ENCODE measurements around the gene PTRH1. TPM values are rescaled to one million over a fixed set of nuclear protein-coding genes. Genes with fewer than 3 reads are reported as not detected.

PTRH1 gene
- total and polyA plus RNA-seq, 2 of the 13 experiments (the other 11 are each of a cell fraction or from before 2014, with no cell fraction given), result 4.0 to 10.4 TPM

DNA sequence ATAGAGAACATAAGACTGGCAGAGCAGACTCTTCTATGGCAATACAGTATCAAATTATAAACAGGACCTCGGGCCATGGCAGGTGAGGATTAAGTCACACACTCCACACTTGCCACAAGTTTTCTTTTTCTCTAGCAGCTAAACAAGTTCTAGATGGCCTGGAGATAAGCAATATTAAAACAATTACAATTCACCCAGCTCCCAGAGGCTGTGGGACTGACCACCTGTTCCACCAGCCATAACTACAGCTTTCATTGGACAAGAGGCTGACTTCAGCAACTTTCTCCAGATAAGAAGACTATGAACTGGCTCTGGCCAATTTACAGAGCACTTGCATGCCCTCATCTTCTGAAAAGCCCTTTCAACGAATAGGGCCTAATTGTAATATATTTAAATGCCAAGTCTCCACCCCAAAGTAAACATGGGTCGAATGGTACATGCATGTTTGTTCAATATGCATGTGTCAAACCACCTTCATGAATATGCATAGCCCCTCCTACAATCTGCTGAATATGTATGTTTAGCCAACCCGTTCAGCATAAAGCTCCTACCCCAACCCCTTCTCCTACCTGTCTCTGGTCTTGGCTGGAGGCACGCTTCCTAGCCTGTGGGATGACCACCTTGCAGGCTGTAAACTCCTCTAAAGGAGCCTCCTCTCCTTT, 14.7 kb downstream of the PTRH1 start:
- POLR2A ChIA-PET, result no interaction called here
- ATAC-seq, result no peak
- WGBS (ENCODE audit: low lambda C conversion rate), result 21% methylated on average over 5 of the region's 5 CpGs

DNA sequence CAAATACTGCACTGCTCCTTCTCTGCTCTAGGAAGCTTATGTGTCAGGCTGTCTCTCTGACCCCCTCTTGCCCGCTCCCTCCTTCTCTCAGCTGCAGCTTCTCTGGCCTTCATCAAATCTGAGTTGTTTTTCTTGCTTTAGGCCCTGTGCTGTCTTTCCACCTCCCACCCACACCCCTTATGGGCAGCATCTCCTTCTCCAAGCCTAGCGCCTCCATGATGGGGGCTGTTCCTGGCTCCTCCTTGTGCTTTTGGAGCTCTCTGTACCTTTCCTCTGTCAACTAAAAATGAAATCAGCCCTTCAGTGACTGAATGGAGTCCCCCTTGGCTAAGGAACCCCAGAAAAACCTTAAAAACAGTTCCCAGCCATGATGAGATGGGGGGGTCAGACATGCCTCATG, 15.3 kb downstream of the PTRH1 start:
- H3K36me3 ChIP-seq (replicated peaks in 1 of 2; ENCODE audit: control insufficient read depth in 1 of 2, insufficient read depth in 2 of 2, low read length in 2 of 2), result no peaks in the 10 kb centered on the region
- ATAC-seq (no peak), FAIRE-seq (no peak), DNase-seq (ENCODE audit: low spot score) (no peak)
- H3K4me2 ChIP-seq (ENCODE audit: low read depth, low read length), result no peak overlapping the region
- H3K9ac ChIP-seq (ENCODE audit: insufficient read depth, low read depth, low read length), result no peak overlapping the region
- in situ Hi-C loops (cut with HindIII; ENCODE audit: extremely low pct_ligation_motif_present, low pct_unique_long_range_greater_than_20kb) (no loop called here), intact Hi-C loops (cut with micrococcal nuclease; ENCODE audit: unreplicated experiment) (no loop called here)
- CTCF ChIA-PET (ENCODE audit: low intra/inter-chr PET ratio, low total read pairs), result no interaction called here
- H3K4me3 ChIP-seq (replicated peaks in 1 of 3; ENCODE audit: insufficient read depth in 1 of 3, low read depth in 2 of 3, low read length in 3 of 3), result no peak overlapping the region
- no peak overlapping the region for H2AFZ ChIP-seq (ENCODE audit: low read length)
- H3K27me3 ChIP-seq (ENCODE audit: control insufficient read depth in 1 of 2, insufficient read depth in 2 of 2, low read length in 2 of 2), result peaks cover under 1 to 7% of the 10 kb centered on the region in 2 experiments; a peak in 2 of 5 replicates
- no peaks in the 10 kb centered on the region for H4K20me1 ChIP-seq (ENCODE audit: insufficient read depth, low read length)
- H3K4me1 ChIP-seq (ENCODE audit: insufficient read depth, low read length), result peaks cover 11% of the 10 kb centered on the region; the same call in 1 of the 2 replicates
- H3K9me3 ChIP-seq (ENCODE audit: low read length), result no peaks in the 10 kb centered on the region
- no TSS peak for BruUV-seq (replicated peaks)
- POLR2A ChIA-PET, result no interaction called here
- no peak overlapping the region for H3K27ac ChIP-seq (ENCODE audit: extremely low read length, insufficient read depth, low read length)
- WGBS (ENCODE audit: low lambda C conversion rate), result 95% methylated on average over 2 of the region's 2 CpGs
- no peaks in the 10 kb centered on the region for H3K79me2 ChIP-seq (ENCODE audit: insufficient read depth, low read length)
- TF ChIP-seq GPN1 (CRISPR knock-in tag; IDR thresholded peaks at IDR 0.05; ENCODE audit: borderline replicate concordance) (no peak), ZNF510 (CRISPR knock-in tag; IDR thresholded peaks at IDR 0.05; ENCODE audit: low read depth) (no peak), ZNF569 (CRISPR knock-in tag; IDR thresholded peaks at IDR 0.05; ENCODE audit: borderline replicate concordance) (no peak), GABPA (IDR thresholded peaks at IDR 0.05; ENCODE audit: low read depth, low read length) (no peak), GABPA (CRISPR knock-in tag; IDR thresholded peaks at IDR 0.05; ENCODE audit: low read depth) (no peak), ZFP36 (IDR thresholded peaks at IDR 0.05; ENCODE audit: borderline replicate concordance, low read depth, low read length, partially characterized antibody) (no peak), SMARCE1 (IDR thresholded peaks at IDR 0.05; ENCODE audit: borderline replicate concordance) (no peak), NFE2L1 (CRISPR knock-in tag; IDR thresholded peaks at IDR 0.05; ENCODE audit: borderline replicate concordance) (no peak)
- TF ChIP-seq, protein P1, sequence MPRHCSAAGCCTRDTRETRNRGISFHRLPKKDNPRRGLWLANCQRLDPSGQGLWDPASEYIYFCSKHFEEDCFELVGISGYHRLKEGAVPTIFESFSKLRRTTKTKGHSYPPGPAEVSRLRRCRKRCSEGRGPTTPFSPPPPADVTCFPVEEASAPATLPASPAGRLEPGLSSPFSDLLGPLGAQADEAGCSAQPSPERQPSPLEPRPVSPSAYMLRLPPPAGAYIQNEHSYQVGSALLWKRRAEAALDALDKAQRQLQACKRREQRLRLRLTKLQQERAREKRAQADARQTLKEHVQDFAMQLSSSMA (CRISPR knock-in tag; IDR thresholded peaks at IDR 0.05), result no peak

More for the DNA sequence above, 14.7 kb downstream of the PTRH1 start:
- in situ Hi-C loops (cut with HindIII; ENCODE audit: extremely low pct_ligation_motif_present, low pct_unique_long_range_greater_than_20kb), result no loop called here
- intact Hi-C loops (cut with micrococcal nuclease; ENCODE audit: unreplicated experiment), result no loop called here
- Histone ChIP-seq H3K27ac (ENCODE audit: extremely low read length, insufficient read depth, low read length) (no peak overlapping the region), H3K79me2 (ENCODE audit: insufficient read depth, low read length) (no peaks in the 10 kb centered on the region), H3K9me3 (ENCODE audit: low read length) (no peaks in the 10 kb centered on the region), H3K9ac (ENCODE audit: insufficient read depth, low read depth, low read length) (no peak overlapping the region), H3K4me2 (ENCODE audit: low read depth, low read length) (no peak overlapping the region), H3K36me3 (replicated peaks in 1 of 2; ENCODE audit: control insufficient read depth in 1 of 2, insufficient read depth in 2 of 2, low read length in 2 of 2) (no peaks in the 10 kb centered on the region), H4K20me1 (ENCODE audit: insufficient read depth, low read length) (no peaks in the 10 kb centered on the region), H2AFZ (ENCODE audit: low read length) (no peak overlapping the region), H3K4me3 (replicated peaks in 1 of 3; ENCODE audit: insufficient read depth in 1 of 3, low read depth in 2 of 3, low read length in 3 of 3) (no peak overlapping the region), H3K4me1 (ENCODE audit: insufficient read depth, low read length) (peaks cover 16% of the 10 kb centered on the region; the same call in 1 of the 2 replicates), H3K27me3 (ENCODE audit: control insufficient read depth in 1 of 2, insufficient read depth in 2 of 2, low read length in 2 of 2) (peaks cover 1 to 7% of the 10 kb centered on the region in 2 experiments; a peak in 2 of 5 replicates)
- TF ChIP-seq ZFP41 (CRISPR knock-in tag; IDR thresholded peaks at IDR 0.05; ENCODE audit: borderline replicate concordance) (no peak), HOXA9 (CRISPR knock-in tag; IDR thresholded peaks at IDR 0.05; ENCODE audit: borderline replicate concordance) (no peak), ZBTB20 (CRISPR knock-in tag; IDR thresholded peaks at IDR 0.05; ENCODE audit: borderline replicate concordance, low read depth) (no peak), ZNF619 (CRISPR knock-in tag; IDR thresholded peaks at IDR 0.05) (no peak), MAFG (CRISPR knock-in tag; IDR thresholded peaks at IDR 0.05) (no peak), NCOA1 (CRISPR knock-in tag; IDR thresholded peaks at IDR 0.05) (no peak), JDP2 (CRISPR knock-in tag; IDR thresholded peaks at IDR 0.05; ENCODE audit: borderline replicate concordance) (no peak), ZNF563 (CRISPR knock-in tag; IDR thresholded peaks at IDR 0.05) (no peak), ZNF550 (CRISPR knock-in tag; IDR thresholded peaks at IDR 0.05; ENCODE audit: borderline replicate concordance) (no peak), POLR2AphosphoS2 (IDR thresholded peaks at IDR 0.05; ENCODE audit: low read depth, low read length) (no peak), FOXA3 (CRISPR knock-in tag; IDR thresholded peaks at IDR 0.05) (no peak), ZSCAN20 (CRISPR knock-in tag; IDR thresholded peaks at IDR 0.05; ENCODE audit: borderline replicate concordance) (no peak), IRF2 (CRISPR knock-in tag; IDR thresholded peaks at IDR 0.05) (no peak), CENPT (CRISPR knock-in tag; IDR thresholded peaks at IDR 0.05; ENCODE audit: low read depth) (no peak)
- TF ChIP-seq, protein P2, sequence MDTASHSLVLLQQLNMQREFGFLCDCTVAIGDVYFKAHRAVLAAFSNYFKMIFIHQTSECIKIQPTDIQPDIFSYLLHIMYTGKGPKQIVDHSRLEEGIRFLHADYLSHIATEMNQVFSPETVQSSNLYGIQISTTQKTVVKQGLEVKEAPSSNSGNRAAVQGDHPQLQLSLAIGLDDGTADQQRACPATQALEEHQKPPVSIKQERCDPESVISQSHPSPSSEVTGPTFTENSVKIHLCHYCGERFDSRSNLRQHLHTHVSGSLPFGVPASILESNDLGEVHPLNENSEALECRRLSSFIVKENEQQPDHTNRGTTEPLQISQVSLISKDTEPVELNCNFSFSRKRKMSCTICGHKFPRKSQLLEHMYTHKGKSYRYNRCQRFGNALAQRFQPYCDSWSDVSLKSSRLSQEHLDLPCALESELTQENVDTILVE (CRISPR knock-in tag; IDR thresholded peaks at IDR 0.05), result no peak
- CTCF ChIA-PET (ENCODE audit: low intra/inter-chr PET ratio, low total read pairs), result no interaction called here
- no peak for FAIRE-seq
- DNase-seq (ENCODE audit: low spot score), result no peak
- BruUV-seq (replicated peaks), result no TSS peak
